IPS-15b (cell line): ENCODE measurements around the gene SAMD4B.
"Not testable (repeated sequence)": the region's sequence is repeated elsewhere in the genome, so short reads cannot be mapped to it uniquely, and the experiment has no call there.

Experiments
- H3K27me3 ChIP-seq: one replicate; pipeline ENCODE4 v1.6.1; 2013; ENCODE audit warnings: low read length; ENCODE audit not compliant: control insufficient read depth, insufficient read depth
- H3K36me3 ChIP-seq: one replicate; pipeline ENCODE4 v1.6.1; 2013; ENCODE audit warnings: low read length; ENCODE audit not compliant: control insufficient read depth, insufficient read depth
- H3K4me1 ChIP-seq: one replicate; pipeline ENCODE4 v1.6.1; 2013; ENCODE audit warnings: mild to moderate bottlenecking, low read length; ENCODE audit not compliant: control insufficient read depth, insufficient read depth
- H3K4me3 ChIP-seq: one replicate; pipeline ENCODE4 v1.5.1; 2013; ENCODE audit warnings: low read depth, low read length
- H3K9ac ChIP-seq: one replicate; pipeline ENCODE4 v1.6.1; 2013; ENCODE audit warnings: low read depth, mild to moderate bottlenecking, low read length
- H3K9me3 ChIP-seq: one replicate; pipeline ENCODE4 v1.6.1; 2013; ENCODE audit warnings: mild to moderate bottlenecking, low read length; ENCODE audit not compliant: control insufficient read depth, insufficient read depth

SAMD4B gene

GRCh38 chr19:39328046-39328705 is 14.0 kb upstream of the SAMD4B start:
- Histone ChIP-seq H3K4me1 (peaks cover 6% of the 10 kb centered on the region), H3K4me3 (peak overlapping the region; percentile 41), H3K9ac (no peak overlapping the region), H3K27me3 (peaks cover 4% of the 10 kb centered on the region), H3K36me3 (no peaks in the 10 kb centered on the region), H3K9me3 (no peaks in the 10 kb centered on the region)

GRCh38 chr19:39329948-39330347 is 12.3 kb upstream of the SAMD4B start:
- Histone ChIP-seq H3K9ac (no peak overlapping the region), H3K4me3 (no peak overlapping the region), H3K9me3 (no peaks in the 10 kb centered on the region), H3K27me3 (peaks cover 4% of the 10 kb centered on the region), H3K4me1 (peaks cover 6% of the 10 kb centered on the region), H3K36me3 (no peaks in the 10 kb centered on the region)

- Histone ChIP-seq H3K36me3 (no peaks in the 10 kb centered on the region), H3K27me3 (peaks cover 4% of the 10 kb centered on the region), H3K9me3 (no peaks in the 10 kb centered on the region), H3K4me3 (no peak overlapping the region), H3K9ac (no peak overlapping the region), H3K4me1 (peaks cover 6% of the 10 kb centered on the region)
Observed at GRCh38 chr19:39332293-39332692, 9.9 kb upstream of the SAMD4B start.

DNA sequence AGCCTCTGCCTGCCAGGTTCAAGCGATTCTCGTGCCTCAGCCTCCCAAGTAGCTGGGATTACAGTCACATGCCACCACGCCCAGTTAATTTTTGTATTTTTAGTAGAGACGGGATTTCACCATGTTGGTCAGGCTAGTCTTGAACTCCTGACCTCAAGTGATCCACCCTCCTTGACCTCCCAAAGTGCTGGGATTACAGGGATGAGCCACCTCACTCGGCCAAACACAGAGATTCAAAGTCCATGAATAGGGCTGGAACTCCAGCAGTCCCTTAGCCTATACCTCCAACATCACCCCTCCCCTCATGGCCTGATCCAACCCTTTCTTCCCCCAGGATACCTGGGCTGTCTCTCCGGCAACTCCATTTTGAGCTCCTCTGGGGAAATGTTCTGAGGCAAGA is 9.5 kb upstream of the SAMD4B start:
- H3K36me3 ChIP-seq, H3K27me3 ChIP-seq, H3K9me3 ChIP-seq, H3K4me1 ChIP-seq, H3K9ac ChIP-seq, H3K4me3 ChIP-seq: not testable (repeated sequence)

DNA sequence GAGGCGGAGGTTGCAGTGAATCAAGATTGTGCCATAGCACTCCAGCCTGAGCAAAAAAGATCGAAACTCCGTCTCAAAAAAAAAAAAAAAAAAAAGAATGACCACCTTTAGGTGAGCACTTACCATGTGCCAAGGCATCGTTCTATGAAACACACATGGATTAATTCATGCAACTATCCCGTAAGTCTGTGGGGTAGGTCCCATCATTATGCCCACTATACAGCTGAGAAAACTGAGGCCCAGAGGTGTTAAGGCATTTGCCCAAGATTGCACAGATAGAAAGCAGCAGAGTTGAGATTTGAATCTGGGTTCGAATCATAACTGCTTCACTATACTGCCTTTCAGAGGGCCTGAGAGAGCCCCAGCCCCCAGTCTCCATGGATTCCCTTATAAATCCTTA is 8.7 kb upstream of the SAMD4B start:
- H3K27me3 ChIP-seq: no peaks in the 10 kb centered on the region
- no peaks in the 10 kb centered on the region for H3K9me3 ChIP-seq
- no peak overlapping the region for H3K4me3 ChIP-seq
- no peak overlapping the region for H3K9ac ChIP-seq
- H3K4me1 ChIP-seq: no peaks in the 10 kb centered on the region
- H3K36me3 ChIP-seq: no peaks in the 10 kb centered on the region

DNA sequence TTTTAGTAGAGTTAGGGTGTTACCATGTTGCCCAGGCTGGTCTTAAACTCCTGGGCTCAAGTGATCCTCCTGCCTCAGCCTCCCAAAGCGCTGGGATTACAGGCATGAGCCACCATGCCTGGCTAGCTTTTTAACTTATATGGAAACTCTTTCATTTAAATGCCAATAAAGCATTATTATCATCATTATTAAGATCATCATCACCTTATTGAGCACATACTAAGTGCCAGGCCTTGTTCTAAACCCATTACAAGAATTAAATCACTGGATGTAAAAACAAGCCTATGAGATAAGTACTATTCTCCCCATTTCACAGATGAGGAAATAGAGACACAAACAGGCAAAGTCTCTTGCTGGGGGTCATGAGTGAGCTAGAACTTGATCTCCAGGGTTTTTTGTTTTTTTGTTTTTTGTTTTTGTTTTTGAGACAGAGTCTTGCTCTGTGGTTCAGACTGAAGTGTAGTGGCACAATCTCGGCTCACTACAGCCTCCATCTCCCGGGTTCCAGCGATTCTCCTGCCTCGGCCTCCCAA is 7.7 kb upstream of the SAMD4B start:
- Histone ChIP-seq H3K4me1 (no peaks in the 10 kb centered on the region), H3K36me3 (no peaks in the 10 kb centered on the region), H3K9ac (no peak overlapping the region), H3K4me3 (no peak overlapping the region), H3K27me3 (no peaks in the 10 kb centered on the region), H3K9me3 (no peaks in the 10 kb centered on the region)

GRCh38 chr19:39335168-39335548 is 7.1 kb upstream of the SAMD4B start:
- H3K9me3 ChIP-seq: no peaks in the 10 kb centered on the region
- H3K4me3 ChIP-seq: no peak overlapping the region
- no peaks in the 10 kb centered on the region for H3K36me3 ChIP-seq
- H3K4me1 ChIP-seq: no peaks in the 10 kb centered on the region
- H3K27me3 ChIP-seq: no peaks in the 10 kb centered on the region
- H3K9ac ChIP-seq: no peak overlapping the region

GRCh38 chr19:39336483-39336882 is 5.7 kb upstream of the SAMD4B start:
- Histone ChIP-seq H3K9ac (no peak overlapping the region), H3K9me3 (no peaks in the 10 kb centered on the region), H3K4me1 (peaks cover 3% of the 10 kb centered on the region), H3K4me3 (no peak overlapping the region), H3K27me3 (no peaks in the 10 kb centered on the region), H3K36me3 (no peaks in the 10 kb centered on the region)

- Histone ChIP-seq H3K4me3 (no peak overlapping the region), H3K4me1 (peaks cover 3% of the 10 kb centered on the region), H3K27me3 (peaks cover 4% of the 10 kb centered on the region), H3K9ac (no peak overlapping the region), H3K36me3 (no peaks in the 10 kb centered on the region), H3K9me3 (no peaks in the 10 kb centered on the region)
Observed at GRCh38 chr19:39339674-39340073, 2.5 kb upstream of the SAMD4B start.

DNA sequence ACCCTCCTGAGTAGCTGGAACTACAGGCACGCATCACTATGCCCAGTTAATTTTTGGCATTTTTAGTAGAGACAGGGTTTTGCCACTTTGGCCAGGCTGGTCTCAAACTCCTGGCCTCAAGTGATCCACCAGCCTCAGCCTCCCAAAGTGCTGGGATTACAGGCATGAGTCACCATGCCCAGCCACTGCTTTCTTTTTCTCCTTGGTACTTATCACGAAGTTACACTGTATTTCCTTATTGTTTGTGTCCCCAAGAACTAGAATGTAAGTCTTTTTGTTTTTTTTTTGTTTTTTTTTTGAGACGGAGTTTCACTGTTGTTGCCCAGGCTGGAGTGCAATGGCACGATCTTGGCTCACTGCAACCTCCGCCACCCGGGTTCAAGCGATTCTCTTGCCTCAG is 2.1 kb upstream of the SAMD4B start:
- not testable (repeated sequence) for H3K4me3 ChIP-seq, H3K36me3 ChIP-seq, H3K9ac ChIP-seq, H3K9me3 ChIP-seq, H3K4me1 ChIP-seq, H3K27me3 ChIP-seq

DNA sequence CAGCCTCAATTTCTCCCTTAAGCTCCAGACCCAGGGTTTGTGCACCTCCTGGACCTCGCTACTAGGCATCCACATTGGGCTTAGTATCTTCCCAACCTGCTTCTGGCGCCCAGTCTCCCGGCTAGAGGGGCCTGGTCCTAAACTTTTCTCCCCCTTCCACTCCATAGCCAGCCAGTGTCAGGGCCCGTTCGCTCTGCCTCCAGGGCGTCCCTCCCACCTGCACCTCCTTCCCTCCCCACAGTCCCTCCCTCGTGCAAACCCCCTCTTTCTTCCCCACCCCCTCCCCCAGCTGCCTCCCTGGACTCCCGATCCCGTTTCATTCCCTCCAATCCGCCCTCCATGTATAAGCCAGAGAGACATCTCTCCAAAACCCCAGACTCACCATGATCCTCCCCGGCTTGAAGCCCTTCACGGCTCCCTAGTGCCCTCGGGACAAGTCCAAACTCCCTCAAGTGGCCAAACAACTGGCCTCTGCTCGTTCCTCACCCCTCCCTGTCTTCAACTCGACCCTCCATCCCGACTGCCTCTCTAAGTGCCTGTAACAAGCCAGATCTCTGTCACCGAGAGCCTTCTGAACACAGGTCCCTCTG is 997 bp upstream of the SAMD4B start:
- Histone ChIP-seq H3K4me3 (peak overlapping the region; percentile 98), H3K36me3 (no peaks in the 10 kb centered on the region), H3K9me3 (no peaks in the 10 kb centered on the region), H3K27me3 (peaks cover 4% of the 10 kb centered on the region), H3K9ac (peak overlapping the region; percentile 80), H3K4me1 (peaks cover 3% of the 10 kb centered on the region)

DNA sequence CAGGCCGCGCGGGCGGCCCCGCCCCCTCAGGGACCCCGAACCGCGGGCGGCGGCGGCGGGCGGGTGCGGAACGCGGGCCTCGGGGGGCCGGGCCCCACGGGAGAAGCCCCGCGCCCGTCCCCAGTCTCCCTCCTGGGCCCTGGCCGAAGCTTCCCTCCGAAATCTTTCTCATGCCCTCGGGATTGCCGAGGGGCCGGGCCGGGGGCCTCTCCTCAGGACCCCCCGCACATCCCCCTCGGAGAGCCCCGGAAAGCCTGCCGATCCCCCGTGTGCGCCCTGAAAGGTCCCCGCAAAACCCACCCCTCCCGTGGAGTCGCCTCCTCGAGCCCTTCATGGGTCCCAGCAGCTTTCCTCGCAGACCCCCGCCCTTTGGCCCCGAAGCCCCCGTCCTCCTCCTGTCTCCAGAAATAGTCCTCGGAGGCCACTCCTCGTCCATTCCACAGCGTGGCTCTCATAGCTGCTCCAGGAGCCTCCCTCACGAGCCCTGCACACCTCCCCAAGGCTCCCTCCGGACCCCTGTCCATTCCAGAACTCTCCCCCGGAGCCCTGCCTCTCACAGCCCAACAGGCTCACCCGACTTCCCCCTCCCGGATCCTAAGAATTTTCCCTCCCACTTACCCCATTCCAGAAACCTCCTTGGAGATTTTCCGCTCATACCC is 555 bp downstream of the SAMD4B start:
- H3K27me3 ChIP-seq: peaks cover 4% of the 10 kb centered on the region
- H3K9me3 ChIP-seq: no peaks in the 10 kb centered on the region
- H3K36me3 ChIP-seq: no peaks in the 10 kb centered on the region
- H3K4me1 ChIP-seq: peaks cover 3% of the 10 kb centered on the region
- peak overlapping the region; percentile 71 for H3K4me3 ChIP-seq
- peak overlapping the region; percentile 65 for H3K9ac ChIP-seq
